ENCODE measurements around the gene POLR2A. TPM values are rescaled to one million over a fixed set of nuclear protein-coding genes. Genes with fewer than 3 reads are reported as not detected.

POLR2A gene
- polyA plus RNA-seq, 12 donors, result 42.7 to 443 (median 60.3) TPM

Other genes starting within 250 kb of the POLR2A start
- gene DVL2, start 249.8 kb upstream of the POLR2A start, polyA plus RNA-seq (ENCODE audit: insufficient read length in 12 of 12), result 10 to 100 TPM in 11 of 12 donors, not detected in 1; 26.7 to 49.0 (median 33.7) TPM
- gene PHF23, start 244.9 kb upstream of the POLR2A start, polyA plus RNA-seq (ENCODE audit: insufficient read length in 12 of 12), result 10 to 100 TPM in 11 of 12 donors, not detected in 1; 22.6 to 56.9 (median 33.3) TPM
- gene GABARAP, start 241.9 kb upstream of the POLR2A start, polyA plus RNA-seq (ENCODE audit: insufficient read length in 12 of 12), result 100 to 1,000 TPM in 11 of 12 donors, not detected in 1; 201 to 913 (median 299) TPM
- 100 to 1,000 TPM in 11 of 12 donors, not detected in 1; 152 to 205 (median 181) TPM for gene CTDNEP1, start 232.6 kb upstream of the POLR2A start, polyA plus RNA-seq (ENCODE audit: insufficient read length in 12 of 12)
- 10 to 100 TPM in 11 of 12 donors, not detected in 1; 32.1 to 70.1 (median 38.0) TPM for gene ELP5, start 232.2 kb upstream of the POLR2A start, polyA plus RNA-seq (ENCODE audit: insufficient read length in 12 of 12)
- gene CLDN7, start 221.9 kb upstream of the POLR2A start, polyA plus RNA-seq (ENCODE audit: insufficient read length in 12 of 12), result 10 to 100 TPM in 1 of 12 donors, 1 to 10 TPM in 7, under 1 TPM in 3, not detected in 1; 0.32 to 39.4 (median 1.1) TPM
- 10 to 100 TPM in 10 of 12 donors, 1 to 10 TPM in 1, not detected in 1; 6.9 to 49.0 (median 19.5) TPM for gene SLC2A4, start 202.6 kb upstream of the POLR2A start, polyA plus RNA-seq (ENCODE audit: insufficient read length in 12 of 12)
- 1 to 10 TPM in 9 of 12 donors, under 1 TPM in 2, not detected in 1; 0.41 to 6.7 (median 2.3) TPM for gene YBX2, start 189.7 kb upstream of the POLR2A start, polyA plus RNA-seq (ENCODE audit: insufficient read length in 12 of 12)
- 100 to 1,000 TPM; 199 to 437 (median 272) TPM for gene EIF5A, start 176.7 kb upstream of the POLR2A start, polyA plus RNA-seq (ENCODE audit: insufficient read length in 12 of 12)
- 100 to 1,000 TPM in 1 of 12 donors, 10 to 100 TPM in 10, not detected in 1; 56.0 to 125 (median 60.5) TPM for gene GPS2, start 169.0 kb upstream of the POLR2A start, polyA plus RNA-seq (ENCODE audit: insufficient read length in 12 of 12)
- 10 to 100 TPM in 11 of 12 donors, not detected in 1; 12.7 to 24.9 (median 17.4) TPM for gene NEURL4, start 155.0 kb upstream of the POLR2A start, polyA plus RNA-seq (ENCODE audit: insufficient read length in 12 of 12)
- 10 to 100 TPM in 3 of 12 donors, 1 to 10 TPM in 8, not detected in 1; 2.8 to 17.4 (median 8.1) TPM for gene ACAP1, start 147.8 kb upstream of the POLR2A start, polyA plus RNA-seq (ENCODE audit: insufficient read length in 12 of 12)
- gene KCTD11, start 132.2 kb upstream of the POLR2A start, polyA plus RNA-seq (ENCODE audit: insufficient read length in 12 of 12), result 1 to 10 TPM in 11 of 12 donors, not detected in 1; 5.0 to 9.0 (median 6.6) TPM
- not detected for gene TMEM95, start 129.2 kb upstream of the POLR2A start, polyA plus RNA-seq (ENCODE audit: insufficient read length in 12 of 12)
- gene TNK1, start 103.3 kb upstream of the POLR2A start, polyA plus RNA-seq (ENCODE audit: insufficient read length in 12 of 12), result 1 to 10 TPM in 2 of 12 donors, under 1 TPM in 8, not detected in 2; 0.15 to 3.8 (median 0.47) TPM
- 10 to 100 TPM in 11 of 12 donors, not detected in 1; 19.8 to 52.1 (median 23.2) TPM for gene PLSCR3, start 89.8 kb upstream of the POLR2A start, polyA plus RNA-seq (ENCODE audit: insufficient read length in 12 of 12)
- 10 to 100 TPM in 11 of 12 donors, not detected in 1; 45.1 to 67.7 (median 49.8) TPM for gene TMEM256, start 80.3 kb upstream of the POLR2A start, polyA plus RNA-seq (ENCODE audit: insufficient read length in 12 of 12)
- 10 to 100 TPM in 11 of 12 donors, not detected in 1; 17.0 to 37.6 (median 24.5) TPM for gene NLGN2, start 76.5 kb upstream of the POLR2A start, polyA plus RNA-seq (ENCODE audit: insufficient read length in 12 of 12)
- gene SPEM1, start 64.0 kb upstream of the POLR2A start, polyA plus RNA-seq (ENCODE audit: insufficient read length in 12 of 12), result not detected
- gene SPEM2, start 58.8 kb upstream of the POLR2A start, polyA plus RNA-seq (ENCODE audit: insufficient read length in 12 of 12), result not detected
- gene SPEM3, start 55.5 kb upstream of the POLR2A start, polyA plus RNA-seq (ENCODE audit: insufficient read length in 12 of 12), result not detected
- 1 to 10 TPM in 3 of 12 donors, under 1 TPM in 7, not detected in 2; 0.62 to 2.2 (median 0.86) TPM for gene TMEM102, start 48.9 kb upstream of the POLR2A start, polyA plus RNA-seq (ENCODE audit: insufficient read length in 12 of 12)
- gene FGF11, start 44.9 kb upstream of the POLR2A start, polyA plus RNA-seq (ENCODE audit: insufficient read length in 12 of 12), result 10 to 100 TPM in 1 of 12 donors, 1 to 10 TPM in 9, under 1 TPM in 1, not detected in 1; 0.97 to 15.9 (median 2.4) TPM
- 10 to 100 TPM in 11 of 12 donors, not detected in 1; 35.1 to 91.7 (median 79.7) TPM for gene CHRNB1, start 39.3 kb upstream of the POLR2A start, polyA plus RNA-seq (ENCODE audit: insufficient read length in 12 of 12)
- gene ZBTB4, start 4.7 kb upstream of the POLR2A start, polyA plus RNA-seq (ENCODE audit: insufficient read length in 12 of 12), result 10 to 100 TPM in 11 of 12 donors, not detected in 1; 20.6 to 54.7 (median 24.4) TPM
- under 1 TPM in 9 of 12 donors, not detected in 3; 0.08 to 0.65 (median 0.29) TPM for gene SLC35G6, start 2.9 kb upstream of the POLR2A start, polyA plus RNA-seq (ENCODE audit: insufficient read length in 12 of 12)
- 10 to 100 TPM in 11 of 12 donors, not detected in 1; 18.6 to 34.0 (median 24.7) TPM for gene TNFSF12, start 64.7 kb downstream of the POLR2A start, polyA plus RNA-seq (ENCODE audit: insufficient read length in 12 of 12)
- gene TNFSF13, start 74.4 kb downstream of the POLR2A start, polyA plus RNA-seq (ENCODE audit: insufficient read length in 12 of 12), result 10 to 100 TPM in 1 of 12 donors, 1 to 10 TPM in 10, not detected in 1; 2.8 to 21.1 (median 4.4) TPM
- gene SENP3, start 77.6 kb downstream of the POLR2A start, polyA plus RNA-seq (ENCODE audit: insufficient read length in 12 of 12), result 10 to 100 TPM in 11 of 12 donors, not detected in 1; 30.8 to 61.1 (median 43.5) TPM
- 100 to 1,000 TPM in 1 of 12 donors, 10 to 100 TPM in 10, not detected in 1; 16.8 to 222 (median 25.6) TPM for gene CD68, start 95.3 kb downstream of the POLR2A start, polyA plus RNA-seq (ENCODE audit: insufficient read length in 12 of 12)
- 10 to 100 TPM in 11 of 12 donors, not detected in 1; 26.7 to 60.9 (median 46.7) TPM for gene MPDU1, start 99.5 kb downstream of the POLR2A start, polyA plus RNA-seq (ENCODE audit: insufficient read length in 12 of 12)
- gene SOX15, start 105.7 kb downstream of the POLR2A start, polyA plus RNA-seq (ENCODE audit: insufficient read length in 12 of 12), result 10 to 100 TPM in 1 of 12 donors, 1 to 10 TPM in 9, not detected in 2; 1.3 to 12.9 (median 1.8) TPM
- gene FXR2, start 130.5 kb downstream of the POLR2A start, polyA plus RNA-seq (ENCODE audit: insufficient read length in 12 of 12), result 10 to 100 TPM in 11 of 12 donors, not detected in 1; 30.5 to 71.8 (median 37.0) TPM
- 10 to 100 TPM in 11 of 12 donors, not detected in 1; 44.5 to 83.2 (median 68.8) TPM for gene SAT2, start 143.5 kb downstream of the POLR2A start, polyA plus RNA-seq (ENCODE audit: insufficient read length in 12 of 12)
- 1 to 10 TPM in 7 of 12 donors, under 1 TPM in 3, not detected in 2; 0.60 to 2.1 (median 1.2) TPM for gene SHBG, start 145.8 kb downstream of the POLR2A start, polyA plus RNA-seq (ENCODE audit: insufficient read length in 12 of 12)
- 10 to 100 TPM in 11 of 12 donors, not detected in 1; 15.8 to 39.9 (median 26.1) TPM for gene ATP1B2, start 166.6 kb downstream of the POLR2A start, polyA plus RNA-seq (ENCODE audit: insufficient read length in 12 of 12)
- 100 to 1,000 TPM in 1 of 12 donors, 10 to 100 TPM in 11; 32.5 to 874 (median 37.6) TPM for gene TP53, start 203.1 kb downstream of the POLR2A start, polyA plus RNA-seq (ENCODE audit: insufficient read length in 12 of 12)
- 1 to 10 TPM in 11 of 12 donors, not detected in 1; 5.1 to 9.9 (median 7.5) TPM for gene WRAP53, start 204.1 kb downstream of the POLR2A start, polyA plus RNA-seq (ENCODE audit: insufficient read length in 12 of 12)
- 10 to 100 TPM in 2 of 12 donors, 1 to 10 TPM in 9, not detected in 1; 3.2 to 15.0 (median 6.0) TPM for gene EFNB3, start 220.8 kb downstream of the POLR2A start, polyA plus RNA-seq (ENCODE audit: insufficient read length in 12 of 12)
- 10 to 100 TPM in 2 of 12 donors, 1 to 10 TPM in 9, not detected in 1; 2.3 to 13.6 (median 3.8) TPM for gene DNAH2, start 233.4 kb downstream of the POLR2A start, polyA plus RNA-seq (ENCODE audit: insufficient read length in 12 of 12)